ENCODE data around the gene SLC26A11. TPM values are rescaled to one million over a fixed set of nuclear protein-coding genes. Genes with fewer than 3 reads are reported as not detected.
A peak's percentile ranks its signal among the peaks of the same experiment; 100 is the strongest.
"Not testable (repeated sequence)": the region's sequence is repeated elsewhere in the genome, so short reads cannot be mapped to it uniquely, and the experiment has no call there.

SLC26A11 gene
- total and polyA plus RNA-seq, 12 donors: 14.0 to 101 (median 50.5) TPM

- TF ChIP-seq POLR2A (IDR thresholded peaks at IDR 0.05) (no peak), CTCF (IDR thresholded peaks at IDR 0.05) (no peak)
- Histone ChIP-seq H3K27ac (peak overlapping the region in 1 of 5 donors; percentile 75), H3K27me3 (no peaks in the 10 kb centered on the region), H3K4me3 (no peak overlapping the region), H3K4me1 (replicated peaks in 1 of 2) (no peaks in the 10 kb centered on the region), H3K36me3 (replicated peaks in 1 of 2) (peaks cover 0 to 100% of the 10 kb centered on the region in 2 donors), H3K9me3 (replicated peaks in 1 of 3) (no peaks in the 10 kb centered on the region)
- intact Hi-C loops (cut with DNase I): no loop called here
- DNase-seq: no peak
- 86 to 95% (median 93%) methylated on average over 1 to 5 of the region's 5 CpGs for WGBS, 4 donors
These were observed 74.9 kb downstream of the SLC26A11 start for GRCh38 chr17:80295146-80295545.

DNA sequence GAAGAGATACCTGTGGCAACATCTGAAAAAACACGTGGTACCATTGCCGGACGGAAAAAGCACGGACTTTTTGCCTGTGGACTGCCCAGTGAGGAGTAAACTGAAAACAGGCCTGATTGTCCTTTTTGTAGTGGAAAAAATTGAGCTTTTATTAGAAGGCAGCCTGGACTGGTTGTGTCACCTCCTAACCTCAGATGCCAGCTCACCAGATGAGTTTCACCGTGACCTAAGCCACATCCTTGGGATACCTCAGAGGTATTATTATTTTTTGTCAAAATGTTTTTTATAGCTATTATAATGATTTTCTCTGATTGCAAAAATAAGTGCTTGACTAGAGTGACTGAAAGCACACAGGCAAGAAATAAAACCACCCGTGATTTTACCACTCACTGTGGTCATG lies 75.3 kb downstream of the SLC26A11 start:
- DNase-seq: no peak
- no peak for TF ChIP-seq CTCF (IDR thresholded peaks at IDR 0.05)
- no peak for TF ChIP-seq POLR2A (IDR thresholded peaks at IDR 0.05)
- H3K27me3 ChIP-seq: no peaks in the 10 kb centered on the region
- no peaks in the 10 kb centered on the region for H3K4me1 ChIP-seq (replicated peaks in 1 of 2)
- intact Hi-C loops (cut with DNase I): no loop called here
- H3K9me3 ChIP-seq (replicated peaks in 1 of 3): no peaks in the 10 kb centered on the region
- H3K27ac ChIP-seq: peak overlapping the region in 2 of 5 donors; percentile 58 to 75
- H3K4me3 ChIP-seq: no peak overlapping the region
- 89 to 97% (median 92%) methylated on average over 6 of the region's 6 CpGs for WGBS, 4 donors
- H3K36me3 ChIP-seq (replicated peaks in 1 of 2): peaks cover 0 to 100% of the 10 kb centered on the region in 2 donors

GRCh38 chr17:80296221-80296620 lies 76.0 kb downstream of the SLC26A11 start:
- H3K36me3 ChIP-seq (replicated peaks in 1 of 2): peaks cover 0 to 100% of the 10 kb centered on the region in 2 donors

DNA sequence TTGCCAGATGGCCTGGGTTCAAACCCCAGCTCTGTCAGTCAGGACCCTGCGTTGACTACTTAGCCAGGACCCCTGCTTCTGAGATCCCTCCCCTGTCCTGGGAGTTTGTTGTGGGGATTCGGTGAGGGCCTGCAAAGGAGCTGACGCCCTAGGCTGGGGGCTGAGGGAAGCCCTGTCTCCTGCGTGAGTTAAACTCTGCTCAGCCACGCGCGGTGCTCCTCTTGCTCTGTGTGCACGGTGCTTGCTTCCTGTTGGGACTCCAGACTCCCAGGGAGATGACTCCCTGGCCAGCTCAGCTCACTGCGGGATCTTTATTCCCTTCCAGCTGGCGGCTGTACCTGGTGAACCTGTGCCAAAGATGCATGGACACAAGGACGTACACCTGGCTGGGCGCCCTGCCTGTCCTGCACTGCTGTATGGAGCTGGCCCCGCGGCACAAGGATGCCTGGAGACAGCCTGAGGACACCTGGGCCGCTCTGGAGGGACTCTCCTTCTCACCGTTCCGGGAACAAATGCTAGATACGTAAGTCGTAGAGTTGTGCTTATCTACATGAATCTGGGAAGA lies 77.9 kb downstream of the SLC26A11 start:
- no peak for DNase-seq
- no peak for TF ChIP-seq CTCF (IDR thresholded peaks at IDR 0.05)
- TF ChIP-seq POLR2A (IDR thresholded peaks at IDR 0.05): no peak

More at GRCh38 chr17:80296221-80296620, 76.0 kb downstream of the SLC26A11 start:
- no peaks in the 10 kb centered on the region for H3K27me3 ChIP-seq
- no peak overlapping the region for H3K4me3 ChIP-seq
- TF ChIP-seq CTCF (IDR thresholded peaks at IDR 0.05) (no peak), POLR2A (IDR thresholded peaks at IDR 0.05) (peak in 1 of 2 donors; percentile 20)
- DNase-seq: peak; percentile 73 to 94 (median 89)
- H3K9me3 ChIP-seq (replicated peaks in 1 of 3): no peaks in the 10 kb centered on the region
- whole genome bisulfite sequencing, 4 donors: 49 to 73% (median 54%) methylated on average over 6 to 14 of the region's 14 CpGs
- no peaks in the 10 kb centered on the region for H3K4me1 ChIP-seq (replicated peaks in 1 of 2)
- peak overlapping the region in 3 of 5 donors; percentile 52 to 75 (median 58) for H3K27ac ChIP-seq
- intact Hi-C loops (cut with DNase I): no loop called here

GRCh38 chr17:80299350-80300100 lies 79.3 kb downstream of the SLC26A11 start:
- H3K9me3 ChIP-seq (replicated peaks in 1 of 3); intact Hi-C loops (cut with DNase I); H3K27me3 ChIP-seq; H3K4me3 ChIP-seq; H3K27ac ChIP-seq; H3K4me1 ChIP-seq (replicated peaks in 1 of 2): not testable (repeated sequence)
- peak in 1 of 7 donors; percentile 0 for DNase-seq
- peaks cover 0 to 97% of the 10 kb centered on the region in 2 donors for H3K36me3 ChIP-seq (replicated peaks in 1 of 2)
- 74 to 99% (median 97%) methylated on average over 4 of the region's 4 CpGs for WGBS, 4 donors

More for the DNA sequence above, 77.9 kb downstream of the SLC26A11 start:
- H3K4me3 ChIP-seq: no peak overlapping the region
- H3K4me1 ChIP-seq (replicated peaks in 1 of 2): no peaks in the 10 kb centered on the region
- intact Hi-C loops (cut with DNase I): no loop called here
- WGBS, 4 donors: 87 to 92% (median 89%) methylated on average over 13 to 19 of the region's 19 CpGs
- peaks cover 0 to 98% of the 10 kb centered on the region in 2 donors for H3K36me3 ChIP-seq (replicated peaks in 1 of 2)
- H3K27me3 ChIP-seq: no peaks in the 10 kb centered on the region
- H3K9me3 ChIP-seq (replicated peaks in 1 of 3): no peaks in the 10 kb centered on the region
- H3K27ac ChIP-seq: no peak overlapping the region

DNA sequence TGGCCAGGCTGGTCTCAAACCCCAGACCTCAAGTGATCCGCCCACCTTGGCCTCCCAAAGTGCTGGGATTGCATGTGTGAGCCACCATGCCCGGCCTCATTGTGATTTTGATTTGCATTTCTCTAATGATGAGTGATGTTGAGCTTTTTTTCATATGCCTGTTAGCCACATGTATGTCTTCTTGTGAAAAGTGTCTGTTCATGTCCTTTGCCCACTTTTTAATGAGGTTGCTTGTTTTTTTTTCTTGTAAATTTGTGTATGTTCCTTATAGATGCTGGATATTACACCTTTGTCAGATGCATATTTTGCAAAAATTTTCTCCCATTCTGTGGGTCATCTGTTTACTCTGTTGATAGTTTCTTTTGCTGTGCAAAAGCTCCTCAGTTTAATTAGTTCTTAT lies 80.5 kb downstream of the SLC26A11 start:
- 87 to 100% (median 97%) methylated on average over 2 of the region's 2 CpGs for WGBS, 4 donors
- H3K4me3 ChIP-seq; intact Hi-C loops (cut with DNase I); H3K4me1 ChIP-seq (replicated peaks in 1 of 2); H3K27ac ChIP-seq; H3K27me3 ChIP-seq; DNase-seq; H3K9me3 ChIP-seq (replicated peaks in 1 of 3): not testable (repeated sequence)
- peaks cover 0 to 97% of the 10 kb centered on the region in 2 donors for H3K36me3 ChIP-seq (replicated peaks in 1 of 2)
